GM12892 (cell line): Measurements from ENCODE around the gene WNT16.

Source experiments
- POLR2A ChIP-seq: IDR thresholded peaks from 2 replicates; pipeline ENCODE4 v1.6.1; 2011; ENCODE audit warnings: low read depth, low read length, control low read depth
- POLR2AphosphoS5 ChIP-seq: IDR thresholded peaks from 2 replicates; pipeline ENCODE4 v1.6.1; 2011; ENCODE audit warnings: low read depth, low read length, control low read depth

GRCh38 chr7:121366852-121367431 lies 38.1 kb downstream of the WNT16 start:
- TF ChIP-seq POLR2A, result no peak
- no peak for TF ChIP-seq POLR2AphosphoS5
